Effector CD4-positive, alpha-beta T cell (primary cell): ENCODE data around the gene GRHL3. TPM values are rescaled to one million over a fixed set of nuclear protein-coding genes. Genes with fewer than 3 reads are reported as not detected.
"Not testable (repeated sequence)": the region's sequence is repeated elsewhere in the genome, so short reads cannot be mapped to it uniquely, and the experiment has no call there.

ENCODE experiments used
- DNase-seq: peaks from one replicate; pipeline ENCODE4 v3.0.0-alpha.2; 2020
- total RNA-seq: gene quantifications from one replicate; lab custom pipeline; 2026; lab: John Stamatoyannopoulos, UW

GRHL3 gene
- total RNA-seq, result not detected

GRCh38 chr1:24319312-24319863, at the start of gene GRHL3:
Gene GRHL3, plus strand, starts transcription at chr1:24319357. Its CDS starts 195 bp downstream, at chr1:24319552.
- DNase-seq, result no peak

- DNase-seq, result not testable (repeated sequence)
These were observed 44.7 kb upstream of the GRHL3 start for GRCh38 chr1:24274203-24275103.

- no peak for DNase-seq
These were observed 44.1 kb upstream of the GRHL3 start for GRCh38 chr1:24275104-24275410.

- DNase-seq, result no peak
These were observed 43.6 kb upstream of the GRHL3 start for GRCh38 chr1:24275510-24275909.

- DNase-seq, result no peak
These were observed 42.4 kb upstream of the GRHL3 start for GRCh38 chr1:24276791-24277190.

GRCh38 chr1:24277420-24278169, 41.6 kb upstream of the GRHL3 start:
- DNase-seq, result no peak

GRCh38 chr1:24278726-24279125, 40.4 kb upstream of the GRHL3 start:
- DNase-seq, result no peak

GRCh38 chr1:24279590-24280232, 39.4 kb upstream of the GRHL3 start:
- DNase-seq, result no peak

- DNase-seq, result no peak
These were observed 37.6 kb upstream of the GRHL3 start for GRCh38 chr1:24281591-24281990.

GRCh38 chr1:24282491-24282890, 36.7 kb upstream of the GRHL3 start:
- DNase-seq, result no peak

GRCh38 chr1:24283326-24284155, 35.6 kb upstream of the GRHL3 start:
- no peak for DNase-seq

GRCh38 chr1:24284156-24284471, 35.0 kb upstream of the GRHL3 start:
- DNase-seq, result no peak

GRCh38 chr1:24285231-24285630, 33.9 kb upstream of the GRHL3 start:
- DNase-seq, result no peak

GRCh38 chr1:24286246-24287010, 32.7 kb upstream of the GRHL3 start:
- no peak for DNase-seq

- DNase-seq, result not testable (repeated sequence)
These were observed 31.4 kb upstream of the GRHL3 start for GRCh38 chr1:24287779-24288178.

GRCh38 chr1:24288479-24288878, 30.7 kb upstream of the GRHL3 start:
- no peak for DNase-seq

- DNase-seq, result no peak
These were observed 29.1 kb upstream of the GRHL3 start for GRCh38 chr1:24289937-24290595.

GRCh38 chr1:24290933-24291487, 28.1 kb upstream of the GRHL3 start:
- DNase-seq, result no peak

GRCh38 chr1:24292103-24292502, 27.1 kb upstream of the GRHL3 start:
- no peak for DNase-seq

- no peak for DNase-seq
These were observed 26.3 kb upstream of the GRHL3 start for GRCh38 chr1:24292887-24293286.
